Effector CD8-positive, alpha-beta T cell (primary cell): ENCODE measurements around the gene LRMDA.

Source experiments
- DNase-seq: peaks from one replicate; lab custom pipeline; 2025; lab: John Stamatoyannopoulos, UW

Gene LRMDA

DNA sequence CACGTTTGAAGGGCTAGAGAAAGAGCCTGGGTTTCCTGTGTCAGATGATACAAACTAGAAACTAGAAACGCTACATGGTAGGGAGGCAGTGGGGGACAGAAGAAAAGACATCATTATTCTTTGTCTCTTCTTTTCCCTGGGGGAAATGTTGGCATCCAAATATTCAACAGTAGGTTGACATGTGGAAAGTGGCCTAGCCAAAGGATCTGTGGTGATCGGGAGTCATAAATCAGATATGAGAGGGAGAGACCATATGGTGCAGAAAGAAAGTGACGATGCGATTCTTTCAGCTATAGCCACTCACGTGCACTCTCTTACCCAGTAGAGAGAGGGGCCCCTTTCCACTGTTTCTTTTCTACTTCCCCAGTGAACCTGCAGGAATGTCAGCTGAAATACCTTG lies 964.7 kb downstream of the LRMDA start:
- DNase-seq: no peak

DNA sequence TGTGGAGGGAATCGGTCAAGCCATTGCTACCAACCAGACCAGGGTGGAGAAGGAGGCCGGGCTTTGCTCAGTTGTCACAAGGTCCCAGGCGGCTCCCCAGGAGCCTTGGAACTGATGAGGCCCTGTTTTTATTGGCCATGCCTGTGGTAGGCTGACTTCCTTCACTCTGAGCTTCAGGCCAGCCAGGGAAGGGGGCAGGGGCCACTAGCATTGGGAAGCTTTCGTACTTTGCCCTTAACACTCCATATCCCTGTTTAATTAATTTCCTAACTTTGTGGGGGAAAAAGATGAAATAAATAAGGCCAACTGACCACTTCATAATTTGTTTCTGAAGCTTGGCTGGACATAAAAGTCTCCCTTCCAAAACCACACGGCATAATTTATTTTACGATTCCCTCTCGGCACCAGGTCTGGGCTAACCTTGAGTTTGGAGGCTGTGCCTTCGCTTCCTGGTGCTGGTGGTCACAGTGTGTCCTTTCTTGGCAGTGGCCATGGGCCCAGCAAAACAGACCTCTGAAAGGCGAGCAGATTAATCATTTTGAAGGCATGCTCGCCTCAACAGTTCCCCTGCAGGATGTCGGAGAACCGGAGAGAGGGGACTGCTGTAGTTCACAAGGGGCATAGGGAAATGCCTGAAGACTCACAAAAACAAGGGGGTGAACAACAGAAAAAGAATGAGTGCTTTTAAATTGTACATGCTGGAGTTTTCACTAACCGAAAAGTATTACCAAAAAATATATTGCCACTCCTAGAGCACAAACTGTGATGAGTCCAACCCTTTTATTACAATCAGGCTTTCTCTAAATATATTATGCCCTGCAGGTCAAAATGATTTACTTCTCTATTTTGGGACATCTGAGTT lies 966.0 kb downstream of the LRMDA start:
- DNase-seq: no peak

DNA sequence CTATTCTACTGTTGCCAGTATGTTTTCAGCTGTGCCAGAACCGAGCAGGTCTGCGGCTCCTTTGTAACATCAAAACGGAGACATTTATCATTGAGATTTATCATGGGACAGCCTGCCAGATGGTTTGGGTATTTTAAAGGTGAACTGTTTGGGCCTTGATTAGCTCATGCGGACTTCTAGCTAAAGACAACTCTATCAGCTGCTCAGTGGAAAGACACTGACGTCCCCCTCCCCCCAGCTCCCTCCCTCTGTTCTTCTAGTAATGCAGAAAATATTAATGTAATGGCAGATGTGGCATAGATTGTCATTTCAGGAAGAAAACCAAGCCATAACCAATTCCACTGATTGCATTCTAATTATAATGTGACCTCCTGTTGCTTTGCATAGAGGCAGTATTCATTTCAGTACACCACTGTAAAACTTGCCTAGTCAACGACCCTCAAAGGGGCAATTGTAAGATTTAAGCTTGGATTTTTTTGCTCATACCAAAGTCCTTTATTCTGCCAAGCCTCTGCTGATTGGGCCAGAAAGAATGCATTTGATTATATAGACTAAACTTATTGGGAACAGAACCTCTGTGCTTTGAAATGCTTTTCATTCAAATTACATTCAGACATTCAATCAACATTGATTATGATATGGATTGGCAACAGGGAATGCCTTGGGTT lies 966.8 kb downstream of the LRMDA start:
- no peak for DNase-seq

DNA sequence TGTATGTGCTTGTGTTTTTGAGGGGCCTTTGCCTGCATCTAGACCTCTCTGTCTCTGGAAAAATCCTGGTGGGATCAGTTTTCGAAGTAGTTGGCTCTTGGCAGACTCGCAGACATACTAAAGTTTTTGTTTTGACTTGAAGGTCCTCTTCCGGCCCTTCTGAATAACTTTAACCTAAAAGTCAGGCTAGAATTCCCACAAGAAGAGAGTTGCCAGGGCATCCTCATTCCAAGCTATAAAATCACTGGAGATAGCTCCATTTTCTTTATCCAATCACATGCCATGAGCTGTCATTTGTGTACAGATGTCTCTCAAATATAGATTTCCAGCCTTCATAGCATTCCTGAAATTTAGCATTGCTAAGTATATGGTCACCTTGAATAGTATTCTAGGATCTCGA lies 967.8 kb downstream of the LRMDA start:
- DNase-seq: no peak

DNA sequence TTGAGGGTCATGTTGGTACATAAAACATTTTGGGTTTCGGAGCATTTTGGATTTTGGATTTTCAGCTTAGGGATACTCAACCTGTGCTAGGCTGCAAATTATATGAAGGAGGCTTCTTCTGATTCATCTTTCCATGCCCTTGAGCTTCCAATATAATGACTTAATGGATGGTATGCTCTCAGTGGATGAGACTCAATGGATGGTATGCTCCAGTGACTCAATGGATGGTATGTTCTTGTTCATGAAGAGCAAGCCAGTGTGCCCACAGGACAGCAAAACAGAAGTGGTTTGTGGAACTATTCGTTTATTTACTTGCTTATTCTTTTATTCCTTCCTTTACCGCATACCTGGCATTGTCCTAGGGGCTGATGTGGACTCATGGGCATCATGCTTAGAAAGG lies 969.6 kb downstream of the LRMDA start:
- no peak for DNase-seq

DNA sequence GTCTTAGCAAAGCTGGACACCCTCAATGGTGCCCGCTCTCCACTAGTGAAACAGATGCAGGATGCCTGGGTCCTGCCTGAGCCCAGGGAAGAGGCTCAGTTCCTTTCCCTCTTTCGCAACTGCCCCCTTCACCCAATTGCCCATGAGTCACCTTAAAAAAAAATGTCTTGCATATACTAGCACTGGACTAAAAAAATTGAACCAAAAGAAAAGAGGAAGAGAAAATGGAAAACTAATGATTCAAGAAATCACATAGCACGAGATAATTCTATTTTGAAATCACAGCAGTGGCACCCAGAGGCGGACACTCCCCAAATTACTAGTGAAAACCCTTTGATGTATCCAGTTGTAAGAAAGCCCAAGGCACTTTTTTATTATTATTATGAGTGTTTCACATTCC lies 972.5 kb downstream of the LRMDA start:
- no peak for DNase-seq

DNA sequence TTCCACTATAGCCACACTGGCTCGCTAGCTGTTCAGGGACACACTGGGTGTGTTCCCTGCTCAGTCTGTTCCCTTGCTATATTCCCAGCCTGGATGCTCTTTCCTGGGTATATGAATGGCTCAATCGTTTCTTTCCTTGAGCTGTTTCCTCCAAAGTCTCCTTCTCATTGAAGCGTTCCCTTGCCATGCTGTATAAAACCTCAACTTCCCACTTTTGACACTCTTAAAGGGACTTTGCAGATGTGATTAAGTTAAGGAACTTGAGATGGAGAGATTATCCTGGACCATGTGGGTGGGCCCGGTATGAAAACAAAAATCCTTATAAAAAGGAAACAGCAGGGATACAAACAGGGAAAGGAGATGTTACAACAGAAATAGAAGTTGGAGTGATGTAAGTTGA lies 973.1 kb downstream of the LRMDA start:
- DNase-seq: no peak

DNA sequence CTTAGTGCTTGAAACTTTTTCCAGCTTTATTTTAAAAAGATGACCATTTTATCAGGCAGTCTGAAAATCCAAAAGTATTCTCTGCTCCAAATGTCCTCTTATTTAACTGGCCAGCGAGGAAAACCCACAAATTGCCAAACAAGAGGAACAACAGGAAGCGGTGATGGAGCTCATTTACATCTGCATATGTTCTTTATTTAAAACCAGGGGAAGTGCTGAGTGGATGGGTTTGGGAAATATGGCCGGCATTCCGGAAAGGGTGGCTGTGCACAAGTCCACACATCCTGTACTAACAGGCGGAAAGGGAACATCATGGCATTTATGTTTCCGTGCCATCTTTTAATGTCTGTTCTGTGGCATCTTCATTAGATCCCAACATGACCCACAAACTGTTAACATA lies 974.5 kb downstream of the LRMDA start:
- DNase-seq: no peak

DNA sequence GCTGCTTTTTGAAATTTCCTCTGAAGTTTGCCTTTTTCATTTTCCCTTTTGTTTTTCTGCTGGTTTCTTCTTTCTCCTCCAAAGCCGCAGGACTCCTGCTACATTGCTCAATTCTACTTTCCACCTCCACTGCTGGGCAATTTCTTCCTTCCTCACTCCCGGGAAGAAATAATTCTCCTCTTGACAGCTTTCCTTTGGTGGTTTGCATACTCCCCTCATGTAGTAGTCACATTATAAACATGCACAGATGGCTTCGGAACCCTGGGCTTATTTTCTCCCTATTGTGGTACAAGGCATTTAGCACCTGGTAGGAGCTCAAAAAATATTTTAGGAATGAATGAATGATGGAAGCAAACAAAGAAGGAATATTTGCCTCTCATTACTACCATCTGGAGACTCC lies 977.2 kb downstream of the LRMDA start:
- DNase-seq: no peak

DNA sequence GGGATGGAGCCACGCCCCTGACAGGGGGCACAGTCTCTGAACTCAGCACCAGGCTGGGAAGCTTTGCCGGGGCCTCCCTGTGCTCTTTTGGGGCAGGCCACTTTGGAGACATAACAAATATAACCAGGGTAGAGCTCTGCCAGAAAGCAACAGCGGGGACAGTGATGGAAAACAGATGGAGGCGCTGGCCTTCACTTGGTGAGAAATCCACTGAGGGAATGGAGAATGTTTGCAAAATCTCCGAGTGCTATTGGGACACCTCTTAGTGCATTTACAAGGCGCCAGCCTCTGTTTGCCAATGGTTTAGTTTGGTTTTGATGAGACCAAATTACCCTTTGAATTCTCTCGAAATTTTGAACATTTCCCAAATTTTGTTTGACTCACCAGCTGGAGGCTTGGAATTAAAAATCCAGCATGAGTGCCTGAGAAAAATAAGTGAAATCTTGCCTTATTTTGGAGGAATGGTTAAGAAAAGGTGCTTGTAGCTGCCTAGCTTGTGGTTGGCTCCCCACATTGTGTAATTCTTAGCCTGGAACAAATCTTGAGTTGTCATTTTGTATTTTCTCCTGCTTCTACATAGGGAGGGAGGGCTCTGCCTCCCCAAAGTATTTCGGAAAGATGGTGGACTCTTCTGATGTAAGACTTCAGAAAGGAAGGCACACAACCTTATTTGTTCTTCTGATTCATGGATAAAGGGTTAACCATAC lies 980.5 kb downstream of the LRMDA start:
- DNase-seq: no peak

DNA sequence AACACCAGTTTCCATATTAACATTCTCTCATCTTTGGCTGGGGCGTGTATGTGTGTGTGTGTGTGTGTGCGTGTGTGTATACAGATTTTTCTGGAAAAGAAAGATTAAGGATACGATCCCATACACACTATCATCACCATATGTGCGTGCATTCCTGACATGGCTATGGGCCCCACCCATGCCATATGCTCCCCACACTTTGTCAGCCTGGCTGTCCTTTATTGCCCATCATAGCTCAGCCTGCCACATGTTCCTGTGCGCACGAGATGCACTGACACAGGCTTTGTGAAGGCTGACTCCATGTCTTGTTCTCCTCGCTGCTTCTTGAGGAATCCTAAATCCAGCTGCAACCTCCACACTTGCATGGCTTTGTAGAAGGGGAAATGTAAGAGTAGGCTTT lies 984.1 kb downstream of the LRMDA start:
- no peak for DNase-seq

DNA sequence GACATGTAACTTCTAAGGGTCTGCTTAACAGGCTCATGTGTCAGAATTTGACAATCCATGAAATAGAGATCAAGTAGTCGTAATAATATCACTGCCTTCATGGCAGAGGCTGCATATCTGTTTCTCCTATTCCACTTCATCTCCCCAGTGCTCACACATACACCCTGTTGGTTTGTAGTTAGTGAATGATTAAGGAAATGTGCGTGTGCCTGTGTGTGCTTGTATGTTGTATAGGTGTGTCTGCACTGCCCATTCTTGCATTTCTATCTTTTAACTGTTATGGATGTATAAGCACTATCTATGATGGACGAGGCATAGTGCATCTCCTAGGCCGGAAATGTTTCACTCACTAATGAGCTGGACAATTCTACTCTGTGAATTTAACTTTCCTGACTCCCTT lies 985.2 kb downstream of the LRMDA start:
- DNase-seq: no peak

DNA sequence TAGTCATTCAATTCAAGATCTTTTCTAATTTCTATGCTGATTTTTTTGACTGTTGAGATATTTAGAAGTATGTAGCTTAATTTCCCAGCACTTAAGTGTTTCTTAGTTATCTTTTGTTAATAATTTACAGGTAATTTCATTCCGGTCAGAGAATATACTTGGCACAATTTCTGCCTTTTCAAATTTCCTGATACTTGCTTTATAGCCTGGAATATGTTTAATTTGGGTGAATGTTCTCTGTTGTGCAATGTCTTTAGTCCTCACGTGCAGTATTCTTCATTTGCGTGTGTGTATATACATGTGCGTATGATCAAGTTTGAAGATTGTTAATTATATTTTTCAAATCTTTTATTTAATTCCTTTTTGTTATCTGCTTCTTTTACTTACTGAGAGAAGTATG lies 989.3 kb downstream of the LRMDA start:
- DNase-seq: no peak

DNA sequence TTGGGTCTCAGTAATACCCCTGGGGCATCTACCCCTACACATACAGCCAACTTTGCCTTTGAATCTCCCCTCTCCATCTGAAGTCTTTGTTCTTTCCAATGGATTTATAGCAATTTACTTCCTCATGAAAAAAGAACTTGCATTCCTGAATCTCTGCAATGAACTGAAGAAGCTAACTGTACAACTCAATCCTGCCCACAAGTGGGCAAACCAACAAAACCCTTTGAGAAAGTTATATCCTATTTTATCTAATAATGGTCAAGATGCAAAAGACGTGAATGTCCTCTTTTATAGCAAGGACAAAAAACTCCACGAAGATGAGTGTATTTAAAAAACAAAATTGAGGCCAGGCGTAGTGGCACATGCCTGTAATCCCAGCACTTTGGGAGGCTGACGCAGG lies 991.3 kb downstream of the LRMDA start:
- no peak for DNase-seq

DNA sequence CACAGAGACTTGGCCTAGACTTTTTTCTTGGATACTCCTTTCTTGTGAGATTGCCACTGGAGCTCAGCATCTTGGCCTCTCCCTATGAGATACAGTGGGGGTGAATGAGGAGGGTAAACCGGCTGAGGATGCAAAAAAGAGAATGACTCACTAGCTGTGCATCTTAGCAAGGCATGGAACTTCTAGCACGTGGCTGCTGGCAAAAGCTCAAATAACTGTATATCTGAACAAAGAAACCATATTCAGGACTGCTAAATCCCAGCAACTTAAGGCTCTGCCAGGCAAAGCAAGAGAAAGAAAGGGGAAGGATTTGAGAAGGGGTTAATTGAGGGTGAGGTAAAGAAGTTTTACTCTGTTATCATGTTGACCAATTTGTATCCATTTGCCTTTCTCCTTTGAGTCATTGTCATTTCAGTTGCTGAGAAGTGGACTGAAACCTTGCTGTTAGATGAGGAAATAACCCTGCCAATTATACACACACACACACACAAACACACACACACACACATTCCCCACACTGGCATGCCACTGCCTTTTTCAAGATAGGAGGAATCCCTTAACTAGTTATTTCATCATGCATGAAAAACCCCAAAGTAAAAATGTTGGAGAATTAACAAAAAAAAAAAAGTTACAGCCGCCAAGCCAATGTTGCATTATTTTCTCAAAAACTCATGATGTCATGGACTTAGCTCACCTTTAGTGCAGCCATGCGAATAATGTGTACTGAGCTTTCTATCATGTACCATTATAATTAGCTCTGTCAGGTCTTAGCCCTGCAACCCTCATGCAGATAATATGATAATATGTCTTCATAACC lies 997.3 kb downstream of the LRMDA start:
- DNase-seq: no peak

DNA sequence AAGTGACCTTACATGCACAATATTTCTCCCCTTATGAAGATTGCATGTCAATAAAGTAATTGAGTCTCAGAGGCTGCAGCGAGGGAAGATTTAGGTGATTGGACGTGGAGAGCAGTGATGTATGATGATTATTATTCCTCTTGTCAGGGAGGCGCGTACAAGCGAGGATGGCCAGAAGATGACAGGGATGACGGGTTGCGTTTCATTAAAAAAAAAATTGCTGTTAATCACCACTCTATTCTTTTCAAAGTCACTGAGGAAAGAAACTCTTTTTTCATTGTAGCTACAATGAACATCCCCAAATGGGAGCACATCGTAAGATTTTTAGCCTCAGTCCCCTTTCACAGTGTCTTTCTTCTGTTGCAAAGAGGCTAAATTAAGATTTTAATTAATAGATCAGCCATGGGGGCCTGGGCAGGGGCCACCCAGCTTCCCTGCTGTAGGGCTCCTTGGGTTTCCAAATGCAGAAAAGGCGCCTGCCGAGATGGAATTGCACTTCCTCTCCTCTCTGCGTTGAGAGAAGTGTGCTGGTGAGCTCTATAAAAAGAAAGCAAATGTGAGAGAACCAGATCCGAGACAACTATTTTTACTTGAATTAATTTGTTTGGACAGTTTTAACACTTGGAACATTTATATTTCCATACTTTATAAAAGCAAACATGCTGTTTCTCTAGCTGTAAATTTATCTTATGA lies 998.1 kb downstream of the LRMDA start:
- DNase-seq: no peak

DNA sequence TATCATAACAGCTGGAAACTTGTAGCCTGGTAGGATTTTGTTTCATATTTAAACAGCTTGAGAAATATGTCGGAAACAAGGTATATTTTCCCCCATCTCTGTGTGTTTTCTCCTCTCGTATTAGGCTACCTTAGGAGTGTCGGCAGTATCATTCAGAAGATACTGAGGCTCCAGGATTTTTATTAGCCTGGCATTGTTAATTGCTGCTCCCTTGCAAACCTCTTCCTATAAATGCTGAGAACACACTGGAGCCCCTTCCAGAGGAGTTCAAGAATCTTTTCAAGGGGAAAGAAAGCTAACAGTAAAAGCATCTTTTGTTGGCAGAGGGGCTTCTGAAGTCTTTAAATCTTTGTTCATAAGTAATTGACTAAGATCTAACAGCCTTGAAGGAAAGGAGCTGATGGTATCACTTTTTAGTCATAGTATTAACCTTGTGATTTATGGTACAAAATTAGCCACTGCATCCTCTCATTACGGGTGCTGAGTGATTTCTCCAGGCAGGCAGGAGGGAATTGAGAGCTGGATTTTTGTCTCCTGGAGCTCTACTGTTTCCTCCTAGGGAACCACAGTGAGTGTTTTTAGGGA lies 998.7 kb downstream of the LRMDA start:
- no peak for DNase-seq

DNA sequence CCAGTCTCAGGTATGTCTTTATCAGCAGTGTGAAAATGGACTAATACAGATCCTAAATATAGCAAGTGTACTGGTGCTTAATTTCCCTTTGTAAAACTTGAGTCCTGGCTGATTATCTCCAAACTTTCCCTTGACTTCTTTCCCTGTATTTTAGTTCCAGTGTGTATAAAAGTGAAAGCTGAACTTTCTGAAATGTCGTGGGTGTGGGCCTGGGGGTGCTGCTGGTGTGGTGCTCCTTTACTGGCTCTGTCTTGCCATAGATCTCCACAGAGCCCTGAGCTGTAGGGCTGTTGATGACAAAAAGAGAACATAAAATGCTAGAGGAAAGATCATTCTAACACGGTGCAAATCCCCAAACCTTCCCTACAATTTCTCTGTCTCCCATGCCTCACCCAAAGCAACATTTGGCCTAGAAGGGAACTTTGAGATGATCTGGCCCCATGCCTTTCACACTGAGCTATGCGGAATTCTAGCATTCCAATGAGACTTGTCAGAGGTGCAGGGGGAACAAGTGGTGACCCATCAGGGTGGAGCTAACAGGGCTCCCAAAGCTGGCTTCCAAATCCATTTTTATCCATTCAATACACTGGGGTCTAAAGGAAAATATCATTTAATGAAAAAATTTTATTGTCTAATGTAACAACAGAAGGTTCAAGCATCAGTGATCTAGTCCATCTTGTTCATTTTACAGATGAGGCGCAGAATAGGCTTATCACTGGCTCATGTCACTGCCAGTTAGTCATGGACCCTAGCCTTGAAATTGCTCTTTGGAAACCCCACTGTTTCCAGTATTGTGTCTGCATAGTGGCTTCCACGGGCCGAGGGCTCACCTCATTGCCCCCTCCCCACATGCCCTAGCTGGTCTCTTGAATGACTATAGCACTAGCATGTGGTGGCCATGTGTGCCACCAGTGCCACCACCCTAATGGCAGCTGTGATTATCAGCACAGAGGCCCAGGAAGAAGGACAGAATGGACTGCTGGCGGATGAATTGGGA lies 1000.9 kb downstream of the LRMDA start:
- no peak for DNase-seq

DNA sequence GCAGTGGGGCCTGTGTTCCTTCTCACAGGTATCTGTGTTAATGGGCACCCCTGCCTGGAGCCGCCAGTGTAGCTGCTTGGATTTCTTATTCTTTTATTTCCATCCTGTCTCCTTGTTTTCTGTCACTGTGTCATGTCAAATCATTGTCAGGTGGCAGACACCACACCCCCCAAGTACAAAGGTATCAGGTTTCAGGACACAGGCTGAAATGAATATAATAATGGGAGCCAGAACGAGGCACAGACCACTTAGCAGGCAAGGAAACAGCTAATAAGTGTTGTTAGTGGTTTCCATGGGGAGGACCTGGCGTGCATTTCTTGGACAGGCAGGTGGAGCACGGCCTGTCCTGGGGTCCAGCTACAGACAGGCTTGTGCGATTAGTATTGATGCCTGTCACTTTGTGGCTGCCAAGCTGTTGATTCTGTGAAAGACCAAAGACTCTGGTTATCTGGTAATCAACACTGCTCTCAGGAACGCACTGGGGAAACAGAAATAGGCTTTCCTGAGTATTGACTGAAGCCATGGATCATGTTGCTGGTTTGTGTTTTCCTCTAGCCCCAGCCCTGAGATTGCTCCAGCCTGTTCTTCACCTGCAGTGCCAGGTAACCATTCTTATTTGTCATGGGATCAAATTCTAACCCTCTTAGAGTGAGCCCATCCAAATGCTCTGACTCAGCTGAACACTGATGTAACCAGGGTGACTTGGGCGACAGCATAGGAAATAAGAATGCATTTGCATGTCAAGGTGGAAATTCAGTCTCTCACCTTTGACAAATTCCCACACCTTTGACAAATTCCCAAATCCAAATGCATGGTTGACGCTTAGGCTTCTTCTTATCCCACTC lies 1002.0 kb downstream of the LRMDA start:
- no peak for DNase-seq
